Liver (tissue), 3 donors: ENCODE results near the gene GPM6B.

Experiments used
- CTCF ChIP-seq: fragments of 150-350 bp; IDR thresholded peaks from 2 replicates; pipeline ENCODE4 v1.5.1; 2017; ENCODE audit warnings: improper control_type of control experiment, low read depth, low read length; ENCODE audit not compliant: missing input control
- EGR1 ChIP-seq, 2 donors: IDR thresholded peaks; 2 replicates each; pipeline ENCODE4 v1.6.1; 2016 to 2018; ENCODE audit warnings: antibody characterized with exemption in 2 of 2, low read depth in 2 of 2
- FOXA1 ChIP-seq: IDR thresholded peaks from 2 replicates; pipeline ENCODE4 v1.6.1; 2016; ENCODE audit warnings: antibody characterized with exemption
- GABPA ChIP-seq, 2 donors: IDR thresholded peaks in 1 of 2; conservative IDR thresholded peaks in 1 of 2; 2 replicates each; pipeline ENCODE4 v1.6.1; 2016; ENCODE audit warnings: antibody characterized with exemption in 2 of 2, mild to moderate bottlenecking in 1 of 2, moderate library complexity in 1 of 2
- HNF4A ChIP-seq, 2 donors: conservative IDR thresholded peaks; 2 replicates each; pipeline ENCODE4 v1.6.1; 2016; ENCODE audit warnings: antibody characterized with exemption in 2 of 2, mild to moderate bottlenecking in 2 of 2
- JUND ChIP-seq, 2 donors: IDR thresholded peaks; 2 replicates each; pipeline ENCODE4 v1.6.1; 2016; ENCODE audit warnings: antibody characterized with exemption in 2 of 2
- MAX ChIP-seq: IDR thresholded peaks from 2 replicates; pipeline ENCODE4 v1.6.1; 2016; ENCODE audit warnings: antibody characterized with exemption
- RAD21 ChIP-seq, 2 donors: IDR thresholded peaks; 2 replicates each; pipeline ENCODE4 v1.6.1; 2016; ENCODE audit warnings: antibody characterized with exemption in 2 of 2, mild to moderate bottlenecking in 2 of 2
- SP1 ChIP-seq: IDR thresholded peaks from 2 replicates; pipeline ENCODE4 v1.6.1; 2018; ENCODE audit warnings: antibody characterized with exemption, mild to moderate bottlenecking
- TAF1 ChIP-seq: conservative IDR thresholded peaks from 2 replicates; pipeline ENCODE4 v1.6.1; 2016; ENCODE audit warnings: antibody characterized with exemption, mild to moderate bottlenecking
- YY1 ChIP-seq: IDR thresholded peaks from 2 replicates; pipeline ENCODE4 v1.6.1; 2016; ENCODE audit warnings: antibody characterized with exemption, mild to moderate bottlenecking
- ZBTB33 ChIP-seq: IDR thresholded peaks from 2 replicates; pipeline ENCODE4 v1.6.1; 2016; ENCODE audit warnings: antibody characterized with exemption
- donor health status: healthy.
- donor health status: healthy.

GRCh38 chrX:13859724-13860123 is 42.8 kb upstream of the GPM6B start:
- TF ChIP-seq CTCF (no peak), HNF4A (conservative IDR thresholded peaks at IDR 0.05) (no peak), RAD21 (IDR thresholded peaks at IDR 0.05) (no peak), FOXA1 (no peak), MAX (no peak), JUND (IDR thresholded peaks at IDR 0.05) (no peak), TAF1 (no peak), YY1 (no peak), EGR1 (IDR thresholded peaks at IDR 0.05; ENCODE audit: low read depth in 2 of 2) (no peak), GABPA (IDR thresholded peaks at IDR 0.05 in 1 of 2, conservative IDR thresholded peaks at IDR 0.05 in 1 of 2) (no peak), SP1 (no peak), ZBTB33 (no peak)
